Activated naive CD4-positive, alpha-beta T cell treated with anti-CD3 and anti-CD28 coated beads, Interleukin-2, amount 50 U/mL, for 16 hours (primary cell): ENCODE measurements around the gene MTERF4.

ENCODE experiments used
- DNase-seq: peaks from one replicate; pipeline ENCODE4 v3.0.0-alpha.2; 2020

MTERF4 gene

DNA sequence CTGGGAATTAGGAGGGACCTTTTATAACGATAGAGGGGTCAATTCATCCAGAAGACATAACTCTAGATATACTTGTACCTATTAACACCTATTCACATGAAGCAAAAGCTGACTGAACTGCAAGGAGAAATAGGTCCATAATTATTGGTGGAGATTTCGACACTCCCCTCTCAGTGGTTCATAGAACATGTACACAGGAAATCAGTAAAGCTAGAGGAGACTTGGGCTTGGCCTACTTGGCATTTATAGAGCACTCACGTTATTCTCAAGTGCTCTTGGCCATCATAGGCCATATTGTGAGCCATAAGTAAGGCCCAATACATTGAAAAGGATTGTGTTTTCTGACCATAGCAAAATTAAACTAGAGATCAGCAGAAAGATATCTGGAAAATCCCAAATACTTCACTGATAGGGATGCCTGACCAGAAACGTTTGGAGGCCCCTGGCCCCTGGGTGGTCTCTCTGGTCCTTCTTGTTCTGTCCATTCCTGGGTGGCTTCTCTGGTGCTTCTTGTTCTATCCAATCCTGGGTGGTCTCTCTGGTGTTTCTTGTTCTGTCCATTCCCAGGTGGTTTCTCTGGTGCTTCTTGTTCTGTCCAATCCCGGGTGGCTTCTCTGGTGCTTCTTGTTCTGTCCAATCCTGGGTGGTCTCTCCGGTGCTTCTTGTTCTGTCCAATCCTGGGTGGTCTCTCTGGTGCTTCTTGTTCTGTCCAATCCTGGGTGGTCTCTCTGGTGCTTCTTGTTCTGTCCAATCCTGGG lies 54.7 kb downstream of the MTERF4 start:
- DNase-seq: no peak
